Hepatocyte (in vitro differentiated cells): ENCODE data around the gene STIM1.

Experiments used
- CTCF ChIP-seq: fragments of 200-600 bp; sonication (generic); IDR thresholded peaks from 2 replicates; pipeline ENCODE4 v1.5.1; 2016; ENCODE audit warnings: antibody characterized with exemption, mild to moderate bottlenecking; ENCODE audit not compliant: poor library complexity
- EZH2 ChIP-seq: fragments of 200-600 bp; sonication (generic); IDR thresholded peaks from 2 replicates; pipeline ENCODE4 v1.6.1; 2016; ENCODE audit warnings: antibody characterized with exemption, mild to moderate bottlenecking, borderline replicate concordance
- EZH2phosphoT487 ChIP-seq: fragments of 200-600 bp; sonication (generic); IDR thresholded peaks from one replicate; pipeline ENCODE4 v1.6.1; 2018; ENCODE audit warnings: antibody characterized with exemption, mild to moderate bottlenecking, low read depth, moderate library complexity; ENCODE audit not compliant: unreplicated experiment, severe bottlenecking

GRCh38 chr11:3969200-3969599 is 113.7 kb downstream of the STIM1 start:
- TF ChIP-seq CTCF = no peak
- no peak for TF ChIP-seq EZH2
- TF ChIP-seq EZH2phosphoT487 = no peak
